ENCODE data around the gene CADM1. TPM values are rescaled to one million over a fixed set of nuclear protein-coding genes. Genes with fewer than 3 reads are reported as not detected.

CADM1 gene
- total RNA-seq, 1 experiment from 2014 or later, result 0.79 TPM

DNA sequence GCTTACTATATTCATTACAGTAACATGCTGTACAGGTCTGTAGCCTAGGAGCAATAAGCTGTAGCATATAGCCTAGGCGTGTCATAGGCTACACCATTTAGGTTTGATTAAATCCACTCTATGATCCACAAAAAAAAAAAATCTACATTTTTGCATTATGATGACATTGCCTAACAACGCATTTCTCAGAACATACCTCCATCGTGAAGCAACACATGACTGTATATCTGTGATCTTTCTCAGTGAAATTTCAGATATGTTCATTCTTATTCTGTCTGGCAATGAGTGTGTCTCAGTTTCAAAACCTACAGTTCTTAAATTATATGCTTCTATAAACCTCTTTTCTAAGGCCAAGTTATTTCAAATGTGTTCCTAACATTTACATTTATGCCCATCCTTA is 140.3 kb downstream of the CADM1 start:
- H2AFZ ChIP-seq (ENCODE audit: low read depth, low read length, poor library complexity, severe bottlenecking), result no peak overlapping the region
- no peak overlapping the region for H3K4me3 ChIP-seq (replicated peaks in 1 of 2; ENCODE audit: low read depth in 1 of 2, low read length in 2 of 2)
- H3K9ac ChIP-seq (ENCODE audit: low read length), result no peak overlapping the region
- no peaks in the 10 kb centered on the region for H4K20me1 ChIP-seq (ENCODE audit: insufficient read depth)
- CTCF ChIA-PET, result no interaction called here
- ATAC-seq, result no peak
- no peak overlapping the region for H3K27ac ChIP-seq (ENCODE audit: low read depth, low read length)
- RAD21 ChIA-PET (ENCODE audit: low non-redundant PET in 1 of 2, low total read pairs in 2 of 2, uncharacterized antibody in 2 of 2, unreplicated experiment in 2 of 2), result no interaction called here
- BruUV-seq (replicated peaks), result no TSS peak
- no peaks in the 10 kb centered on the region for H3K27me3 ChIP-seq (ENCODE audit: insufficient read depth, low read length)
- H3K9me2 ChIP-seq (ENCODE audit: insufficient read depth), result no peaks in the 10 kb centered on the region
- no peaks in the 10 kb centered on the region for H3K4me1 ChIP-seq (ENCODE audit: control insufficient read depth in 1 of 2, insufficient read depth in 2 of 2, low read length in 2 of 2)
- H3K79me2 ChIP-seq (ENCODE audit: insufficient read depth, low read length), result no peaks in the 10 kb centered on the region
- H3K36me3 ChIP-seq (ENCODE audit: control insufficient read depth in 1 of 2, insufficient read depth in 2 of 2, low read length in 2 of 2), result no peaks in the 10 kb centered on the region
- H3K9me3 ChIP-seq (ENCODE audit: control insufficient read depth in 1 of 2, insufficient read depth in 1 of 2, low read depth in 1 of 2, low read length in 2 of 2), result peaks cover 4 to 21% of the 10 kb centered on the region in 2 experiments; a peak in 2 of 4 replicates
- intact Hi-C loops (cut with micrococcal nuclease), result no loop called here
- no peak for TF ChIP-seq POLR2A (IDR thresholded peaks at IDR 0.05; ENCODE audit: borderline replicate concordance, extremely low read depth, insufficient read depth, insufficient read length)
- TF ChIP-seq SP1 (IDR thresholded peaks at IDR 0.05; ENCODE audit: low read depth), result no peak
- no peak for TF ChIP-seq EGR1 (IDR thresholded peaks at IDR 0.05; ENCODE audit: low read depth)
- TF ChIP-seq ZFX (IDR thresholded peaks at IDR 0.05), result no peak
- no peak for TF ChIP-seq EZH2phosphoT487 (IDR thresholded peaks at IDR 0.05; ENCODE audit: borderline replicate concordance)
- TF ChIP-seq, protein P1, sequence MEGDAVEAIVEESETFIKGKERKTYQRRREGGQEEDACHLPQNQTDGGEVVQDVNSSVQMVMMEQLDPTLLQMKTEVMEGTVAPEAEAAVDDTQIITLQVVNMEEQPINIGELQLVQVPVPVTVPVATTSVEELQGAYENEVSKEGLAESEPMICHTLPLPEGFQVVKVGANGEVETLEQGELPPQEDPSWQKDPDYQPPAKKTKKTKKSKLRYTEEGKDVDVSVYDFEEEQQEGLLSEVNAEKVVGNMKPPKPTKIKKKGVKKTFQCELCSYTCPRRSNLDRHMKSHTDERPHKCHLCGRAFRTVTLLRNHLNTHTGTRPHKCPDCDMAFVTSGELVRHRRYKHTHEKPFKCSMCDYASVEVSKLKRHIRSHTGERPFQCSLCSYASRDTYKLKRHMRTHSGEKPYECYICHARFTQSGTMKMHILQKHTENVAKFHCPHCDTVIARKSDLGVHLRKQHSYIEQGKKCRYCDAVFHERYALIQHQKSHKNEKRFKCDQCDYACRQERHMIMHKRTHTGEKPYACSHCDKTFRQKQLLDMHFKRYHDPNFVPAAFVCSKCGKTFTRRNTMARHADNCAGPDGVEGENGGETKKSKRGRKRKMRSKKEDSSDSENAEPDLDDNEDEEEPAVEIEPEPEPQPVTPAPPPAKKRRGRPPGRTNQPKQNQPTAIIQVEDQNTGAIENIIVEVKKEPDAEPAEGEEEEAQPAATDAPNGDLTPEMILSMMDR (IDR thresholded peaks at IDR 0.05 in 2 of 3, conservative IDR thresholded peaks at IDR 0.05 in 1 of 3; ENCODE audit: borderline replicate concordance in 1 of 3, insufficient read depth in 1 of 3, low read depth in 2 of 3, low read length in 2 of 3), result no peak
- TF ChIP-seq SRF (IDR thresholded peaks at IDR 0.05; ENCODE audit: low read depth), result no peak
- TF ChIP-seq FOSL1 (IDR thresholded peaks at IDR 0.05; ENCODE audit: low read depth), result no peak
- no peak for TF ChIP-seq JUND (IDR thresholded peaks at IDR 0.05)
- TF ChIP-seq, protein P2, sequence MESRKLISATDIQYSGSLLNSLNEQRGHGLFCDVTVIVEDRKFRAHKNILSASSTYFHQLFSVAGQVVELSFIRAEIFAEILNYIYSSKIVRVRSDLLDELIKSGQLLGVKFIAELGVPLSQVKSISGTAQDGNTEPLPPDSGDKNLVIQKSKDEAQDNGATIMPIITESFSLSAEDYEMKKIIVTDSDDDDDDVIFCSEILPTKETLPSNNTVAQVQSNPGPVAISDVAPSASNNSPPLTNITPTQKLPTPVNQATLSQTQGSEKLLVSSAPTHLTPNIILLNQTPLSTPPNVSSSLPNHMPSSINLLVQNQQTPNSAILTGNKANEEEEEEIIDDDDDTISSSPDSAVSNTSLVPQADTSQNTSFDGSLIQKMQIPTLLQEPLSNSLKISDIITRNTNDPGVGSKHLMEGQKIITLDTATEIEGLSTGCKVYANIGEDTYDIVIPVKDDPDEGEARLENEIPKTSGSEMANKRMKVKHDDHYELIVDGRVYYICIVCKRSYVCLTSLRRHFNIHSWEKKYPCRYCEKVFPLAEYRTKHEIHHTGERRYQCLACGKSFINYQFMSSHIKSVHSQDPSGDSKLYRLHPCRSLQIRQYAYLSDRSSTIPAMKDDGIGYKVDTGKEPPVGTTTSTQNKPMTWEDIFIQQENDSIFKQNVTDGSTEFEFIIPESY (IDR thresholded peaks at IDR 0.05; ENCODE audit: extremely low read depth, insufficient replicate concordance, low read length), result no peak
- no peak for TF ChIP-seq TCF7L2 (IDR thresholded peaks at IDR 0.05; ENCODE audit: borderline replicate concordance, extremely low read depth, insufficient read depth, insufficient read length)
- TF ChIP-seq YY1 (IDR thresholded peaks at IDR 0.05; ENCODE audit: extremely low read depth, insufficient replicate concordance, low read depth, low read length), result no peak
- no peak for TF ChIP-seq POLR2AphosphoS5 (IDR thresholded peaks at IDR 0.05; ENCODE audit: low read depth, low read length)
- TF ChIP-seq RAD21 (IDR thresholded peaks at IDR 0.05; ENCODE audit: low read depth), result no peak
- no peak for TF ChIP-seq CEBPB (IDR thresholded peaks at IDR 0.05; ENCODE audit: low read depth)
- TF ChIP-seq ELF1 (IDR thresholded peaks at IDR 0.05; ENCODE audit: borderline replicate concordance, low read depth), result no peak
- no peak for TF ChIP-seq SIN3A (IDR thresholded peaks at IDR 0.05; ENCODE audit: low read depth)
- TF ChIP-seq, protein P3, sequence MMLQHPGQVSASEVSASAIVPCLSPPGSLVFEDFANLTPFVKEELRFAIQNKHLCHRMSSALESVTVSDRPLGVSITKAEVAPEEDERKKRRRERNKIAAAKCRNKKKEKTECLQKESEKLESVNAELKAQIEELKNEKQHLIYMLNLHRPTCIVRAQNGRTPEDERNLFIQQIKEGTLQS (IDR thresholded peaks at IDR 0.05), result no peak
- TF ChIP-seq, protein P4, sequence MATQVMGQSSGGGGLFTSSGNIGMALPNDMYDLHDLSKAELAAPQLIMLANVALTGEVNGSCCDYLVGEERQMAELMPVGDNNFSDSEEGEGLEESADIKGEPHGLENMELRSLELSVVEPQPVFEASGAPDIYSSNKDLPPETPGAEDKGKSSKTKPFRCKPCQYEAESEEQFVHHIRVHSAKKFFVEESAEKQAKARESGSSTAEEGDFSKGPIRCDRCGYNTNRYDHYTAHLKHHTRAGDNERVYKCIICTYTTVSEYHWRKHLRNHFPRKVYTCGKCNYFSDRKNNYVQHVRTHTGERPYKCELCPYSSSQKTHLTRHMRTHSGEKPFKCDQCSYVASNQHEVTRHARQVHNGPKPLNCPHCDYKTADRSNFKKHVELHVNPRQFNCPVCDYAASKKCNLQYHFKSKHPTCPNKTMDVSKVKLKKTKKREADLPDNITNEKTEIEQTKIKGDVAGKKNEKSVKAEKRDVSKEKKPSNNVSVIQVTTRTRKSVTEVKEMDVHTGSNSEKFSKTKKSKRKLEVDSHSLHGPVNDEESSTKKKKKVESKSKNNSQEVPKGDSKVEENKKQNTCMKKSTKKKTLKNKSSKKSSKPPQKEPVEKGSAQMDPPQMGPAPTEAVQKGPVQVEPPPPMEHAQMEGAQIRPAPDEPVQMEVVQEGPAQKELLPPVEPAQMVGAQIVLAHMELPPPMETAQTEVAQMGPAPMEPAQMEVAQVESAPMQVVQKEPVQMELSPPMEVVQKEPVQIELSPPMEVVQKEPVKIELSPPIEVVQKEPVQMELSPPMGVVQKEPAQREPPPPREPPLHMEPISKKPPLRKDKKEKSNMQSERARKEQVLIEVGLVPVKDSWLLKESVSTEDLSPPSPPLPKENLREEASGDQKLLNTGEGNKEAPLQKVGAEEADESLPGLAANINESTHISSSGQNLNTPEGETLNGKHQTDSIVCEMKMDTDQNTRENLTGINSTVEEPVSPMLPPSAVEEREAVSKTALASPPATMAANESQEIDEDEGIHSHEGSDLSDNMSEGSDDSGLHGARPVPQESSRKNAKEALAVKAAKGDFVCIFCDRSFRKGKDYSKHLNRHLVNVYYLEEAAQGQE (IDR thresholded peaks at IDR 0.05; ENCODE audit: low read depth), result no peak
- TF ChIP-seq EZH2 (IDR thresholded peaks at IDR 0.05), result no peak
- no peak overlapping the region for H3K4me2 ChIP-seq (ENCODE audit: low read length)
- DNase-seq (ENCODE audit: low read depth, low spot score), result no peak
- POLR2A ChIA-PET, result no interaction called here

All from HCT116 (cell line).